HG03045 (cell line): Measurements from ENCODE around the gene RESP18.

ENCODE experiments used
- ATAC-seq: cut with Tn5 transposase; IDR thresholded peaks from one replicate; pipeline ENCODE4 v1.9.1; 2021; ENCODE audit warnings: mild to moderate bottlenecking, moderate library complexity; ENCODE audit not compliant: unreplicated experiment

RESP18 gene

DNA sequence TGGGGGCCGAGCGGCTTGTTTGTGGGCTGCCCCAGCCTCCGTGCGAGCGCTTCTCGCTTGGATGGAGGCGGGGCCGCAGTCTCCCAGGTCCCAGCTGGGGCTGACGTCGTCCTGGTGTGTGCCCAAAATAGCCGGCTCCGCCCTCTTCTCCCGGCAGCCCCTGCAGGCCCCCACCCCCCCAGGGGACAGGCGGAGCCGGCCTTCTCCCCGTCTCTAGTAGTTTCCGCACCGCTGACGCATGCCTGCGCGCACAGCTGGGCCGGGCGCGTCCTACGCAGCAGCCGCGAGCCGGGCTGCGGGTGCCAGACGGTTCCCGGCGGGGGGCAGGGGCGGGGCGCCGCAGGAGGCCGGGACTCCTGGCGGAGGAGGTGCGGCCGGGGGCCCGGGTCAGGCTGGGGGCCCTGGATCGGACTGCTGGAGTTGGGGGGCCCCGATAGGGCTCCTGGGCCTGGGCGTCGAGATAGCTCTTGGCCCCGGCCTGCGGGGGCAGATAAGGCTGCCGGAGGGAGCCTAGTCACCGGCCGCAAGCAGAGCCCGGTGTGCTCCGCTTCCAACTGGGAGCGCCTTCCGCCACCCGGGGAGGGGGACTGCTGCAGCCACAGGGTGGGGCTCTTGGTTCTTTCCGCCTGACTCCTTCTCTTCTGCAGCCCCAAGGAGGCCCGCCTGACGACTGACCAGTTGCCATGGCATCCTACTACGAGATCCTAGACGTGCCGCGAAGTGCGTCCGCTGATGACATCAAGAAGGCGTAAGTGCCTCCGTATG is 53.2 kb downstream of the RESP18 start, which contains the start of gene DNAJB2:
Gene DNAJB2, plus strand, starts transcription at position 216 of the 765 bp plus-strand sequence. Its CDS starts 468 bp downstream, at position 684.
- ATAC-seq = peak; percentile 83

DNA sequence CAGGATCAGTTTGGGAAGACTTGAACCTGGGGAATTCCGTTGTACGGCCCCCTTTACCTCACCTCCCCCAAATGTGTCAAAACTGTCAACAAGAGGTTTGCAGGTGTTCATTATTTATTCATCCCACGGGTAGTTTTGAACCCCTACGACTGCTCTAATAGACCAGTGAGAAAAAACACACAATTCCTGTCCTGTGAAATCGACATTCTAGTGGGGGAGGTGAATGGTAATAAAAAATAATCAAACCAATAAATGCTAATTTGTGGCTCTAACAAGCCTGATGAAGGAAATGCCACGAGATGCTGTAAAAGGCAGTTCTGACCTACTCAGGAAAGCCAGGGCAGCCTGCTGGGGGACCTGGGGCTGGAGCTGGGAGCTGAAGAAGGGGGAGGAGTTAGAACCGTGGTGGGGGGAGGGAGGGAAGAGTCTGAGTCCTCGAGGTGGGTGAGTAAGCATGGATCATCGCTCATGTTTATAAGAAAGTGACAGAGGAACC is 53.8 kb downstream of the RESP18 start:
- no peak for ATAC-seq

- peak; percentile 18 for ATAC-seq
These were observed 54.6 kb downstream of the RESP18 start for GRCh38 chr2:219277703-219278654.
